ENCODE measurements around the gene TPX2.

- TF ChIP-seq, protein P1, sequence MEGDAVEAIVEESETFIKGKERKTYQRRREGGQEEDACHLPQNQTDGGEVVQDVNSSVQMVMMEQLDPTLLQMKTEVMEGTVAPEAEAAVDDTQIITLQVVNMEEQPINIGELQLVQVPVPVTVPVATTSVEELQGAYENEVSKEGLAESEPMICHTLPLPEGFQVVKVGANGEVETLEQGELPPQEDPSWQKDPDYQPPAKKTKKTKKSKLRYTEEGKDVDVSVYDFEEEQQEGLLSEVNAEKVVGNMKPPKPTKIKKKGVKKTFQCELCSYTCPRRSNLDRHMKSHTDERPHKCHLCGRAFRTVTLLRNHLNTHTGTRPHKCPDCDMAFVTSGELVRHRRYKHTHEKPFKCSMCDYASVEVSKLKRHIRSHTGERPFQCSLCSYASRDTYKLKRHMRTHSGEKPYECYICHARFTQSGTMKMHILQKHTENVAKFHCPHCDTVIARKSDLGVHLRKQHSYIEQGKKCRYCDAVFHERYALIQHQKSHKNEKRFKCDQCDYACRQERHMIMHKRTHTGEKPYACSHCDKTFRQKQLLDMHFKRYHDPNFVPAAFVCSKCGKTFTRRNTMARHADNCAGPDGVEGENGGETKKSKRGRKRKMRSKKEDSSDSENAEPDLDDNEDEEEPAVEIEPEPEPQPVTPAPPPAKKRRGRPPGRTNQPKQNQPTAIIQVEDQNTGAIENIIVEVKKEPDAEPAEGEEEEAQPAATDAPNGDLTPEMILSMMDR (IDR thresholded peaks at IDR 0.05) = no peak
- no peak for TF ChIP-seq POLR2A (IDR thresholded peaks at IDR 0.05)
Measured at GRCh38 chr20:31837896-31838397, 98.9 kb downstream of the TPX2 start.
